EH (cell line): ENCODE data around the gene KRTAP10-11.
"Not testable (repeated sequence)": the region's sequence is repeated elsewhere in the genome, so short reads cannot be mapped to it uniquely, and the experiment has no call there.

Source experiments
- DNase-seq: peaks from one replicate; pipeline ENCODE4 v3.0.0-alpha.2; 2015; ENCODE audit warnings: low read depth

The KRTAP10-11 gene

DNA sequence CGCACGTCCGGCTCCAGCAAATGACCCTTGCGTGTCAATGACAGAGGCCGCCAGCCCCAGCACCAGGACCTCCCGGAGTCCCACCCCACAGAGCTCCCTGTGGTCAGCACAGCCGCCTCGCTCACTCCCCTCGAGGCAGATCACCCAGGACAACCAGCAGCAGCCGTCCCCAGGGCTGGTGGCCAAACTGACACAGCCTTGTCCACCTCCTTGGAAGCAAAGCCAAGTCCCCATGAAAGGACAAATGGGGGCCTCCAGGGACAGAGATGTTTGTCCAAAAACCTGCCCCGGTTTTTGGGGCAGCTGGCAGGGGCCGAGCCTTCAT is 6.9 kb upstream of the KRTAP10-11 start:
- DNase-seq = no peak

DNA sequence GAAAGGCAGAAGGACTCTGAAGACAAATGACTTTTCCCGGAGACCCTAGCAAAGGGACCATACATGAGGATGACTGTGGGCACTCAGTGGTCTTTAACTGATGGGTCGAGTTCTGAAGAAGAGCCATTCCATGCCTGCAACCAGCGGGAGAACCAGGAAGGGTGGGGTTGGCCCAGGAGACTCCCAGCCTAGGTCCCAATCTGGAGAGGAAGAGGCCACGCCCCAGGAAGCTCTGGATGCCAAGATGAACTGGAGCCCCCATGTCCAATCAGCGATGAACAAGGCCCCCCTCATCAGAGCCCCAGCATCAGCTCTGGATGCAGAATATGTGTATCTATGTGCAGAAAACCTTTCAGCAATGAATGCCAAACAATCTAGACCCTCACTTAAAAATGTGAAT is 5.5 kb upstream of the KRTAP10-11 start:
- no peak for DNase-seq

DNA sequence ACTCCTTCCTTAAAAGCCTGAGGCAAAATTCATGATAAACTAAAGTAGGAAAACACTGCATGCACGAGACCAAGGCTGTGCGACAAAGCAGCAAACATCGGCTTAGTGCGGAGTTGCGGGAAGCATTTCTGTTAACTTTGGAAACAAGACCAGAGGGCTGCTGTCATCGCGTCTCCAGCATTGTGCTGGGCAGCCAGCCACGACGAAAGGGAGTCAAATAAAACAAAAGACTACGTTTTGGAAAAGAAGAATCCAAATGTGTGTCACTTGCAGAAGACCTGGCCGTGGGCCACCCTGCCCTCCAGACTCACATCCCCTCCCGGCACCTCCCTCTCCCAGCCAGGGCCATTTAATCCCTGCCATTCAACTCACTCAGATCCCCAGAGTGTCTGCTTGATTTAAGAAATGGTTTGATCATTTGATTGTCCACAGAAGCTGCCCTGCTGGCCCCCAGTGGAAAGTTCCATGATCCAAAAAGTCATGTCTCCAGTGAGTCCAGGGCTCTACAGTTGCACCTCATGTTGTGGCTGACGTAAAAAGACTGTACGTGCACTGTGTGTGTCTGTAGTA is 2.4 kb upstream of the KRTAP10-11 start:
- DNase-seq = no peak

DNA sequence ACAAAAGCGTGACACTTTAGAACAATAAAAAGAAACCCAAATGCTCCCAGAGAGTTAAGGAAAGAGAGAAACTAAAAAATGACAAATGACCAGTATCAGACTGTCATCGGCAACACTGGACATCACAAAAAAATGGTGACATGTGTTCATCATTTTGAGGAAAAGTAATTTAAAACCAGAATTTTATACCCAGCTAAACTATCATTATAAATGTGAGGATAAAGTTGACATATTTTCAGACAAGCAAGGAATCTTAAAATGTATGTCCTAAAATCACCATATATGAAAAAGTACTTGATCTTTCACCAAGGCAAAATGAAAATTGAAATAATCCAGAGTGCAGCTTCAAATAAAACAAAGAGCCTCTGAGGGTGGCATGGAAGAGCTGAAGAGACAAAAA is 1.3 kb upstream of the KRTAP10-11 start:
- DNase-seq = no peak

DNA sequence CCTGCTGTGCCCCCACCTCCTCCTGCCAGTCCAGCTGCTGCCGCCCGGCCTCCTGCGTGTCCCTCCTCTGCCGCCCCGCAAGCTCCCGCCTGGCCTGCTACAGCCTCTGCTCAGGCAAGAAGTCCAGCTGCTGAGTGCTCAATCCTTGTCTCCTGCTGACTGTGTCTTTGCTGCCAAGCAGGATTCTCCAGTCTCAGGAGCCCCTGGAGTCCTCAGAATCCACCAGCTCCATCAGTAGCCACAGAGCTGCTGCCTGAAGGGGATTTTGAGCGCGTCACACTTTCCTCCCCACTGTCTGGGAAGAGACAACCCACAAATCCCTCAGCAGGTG is 973 bp downstream of the KRTAP10-11 start:
- no peak for DNase-seq

DNA sequence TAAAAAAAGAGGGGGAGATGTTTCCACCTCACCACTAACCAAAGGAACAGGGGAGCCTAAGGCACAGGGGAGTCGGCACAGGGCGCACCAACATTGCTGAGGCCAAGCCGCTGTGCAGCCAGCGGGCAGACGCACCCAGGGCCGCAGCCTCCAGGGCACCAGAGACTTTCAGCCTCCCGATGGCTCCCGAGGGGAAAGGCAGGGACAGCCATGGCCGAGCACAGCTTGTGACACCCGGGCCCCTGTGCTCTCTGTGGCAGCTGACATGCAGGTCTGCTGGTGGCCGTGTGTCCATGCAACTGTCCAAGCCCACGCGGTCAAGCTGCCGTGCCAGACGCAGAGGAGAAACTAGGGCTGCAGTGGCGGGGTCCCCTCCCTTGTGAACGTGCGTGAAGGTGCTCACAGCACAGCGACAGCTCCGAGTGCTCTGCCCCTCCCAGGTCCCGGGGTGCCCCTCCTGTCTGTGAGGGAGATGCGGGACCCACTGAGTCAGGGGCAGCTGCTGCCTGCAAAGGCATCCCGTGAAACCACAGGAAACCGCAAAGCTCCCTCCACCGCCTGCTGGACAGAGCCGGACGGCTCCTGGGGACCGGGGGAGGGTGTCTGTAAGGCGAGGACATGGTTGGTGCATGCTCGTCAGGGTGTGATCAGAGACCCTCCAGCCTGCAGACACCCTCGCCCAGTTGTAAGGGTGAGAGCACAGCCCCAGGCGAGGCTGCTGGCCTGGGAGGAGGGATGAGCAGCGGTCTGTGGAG is 2.5 kb downstream of the KRTAP10-11 start:
- no peak for DNase-seq

DNA sequence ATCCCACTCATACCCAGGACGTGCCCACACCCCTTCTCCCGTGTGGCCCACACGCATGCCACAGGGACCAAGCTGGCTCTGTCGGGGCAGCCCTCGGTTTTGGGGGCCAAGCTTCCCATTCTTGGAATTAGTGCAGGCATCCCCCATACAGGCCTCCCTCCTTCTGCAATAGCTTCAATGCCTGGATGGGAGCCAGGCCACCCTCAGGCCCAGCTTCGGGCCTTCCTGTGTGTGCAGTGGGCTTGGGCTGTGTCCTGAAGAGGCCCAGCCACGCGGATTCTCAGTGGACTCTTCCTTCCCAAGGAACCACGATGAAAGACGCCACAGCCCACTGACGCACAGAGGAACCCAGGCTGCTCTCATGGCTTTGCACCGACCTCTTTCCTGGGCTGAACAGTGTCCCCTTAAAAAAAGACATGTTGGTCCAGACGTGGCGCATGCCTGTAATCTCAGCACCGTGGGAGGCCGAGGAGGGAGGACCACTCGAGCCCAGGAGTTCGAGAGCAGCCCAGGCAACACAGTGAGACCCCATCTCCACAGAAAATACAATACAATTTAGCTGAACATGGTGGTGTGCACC is 3.4 kb downstream of the KRTAP10-11 start:
- DNase-seq = no peak

DNA sequence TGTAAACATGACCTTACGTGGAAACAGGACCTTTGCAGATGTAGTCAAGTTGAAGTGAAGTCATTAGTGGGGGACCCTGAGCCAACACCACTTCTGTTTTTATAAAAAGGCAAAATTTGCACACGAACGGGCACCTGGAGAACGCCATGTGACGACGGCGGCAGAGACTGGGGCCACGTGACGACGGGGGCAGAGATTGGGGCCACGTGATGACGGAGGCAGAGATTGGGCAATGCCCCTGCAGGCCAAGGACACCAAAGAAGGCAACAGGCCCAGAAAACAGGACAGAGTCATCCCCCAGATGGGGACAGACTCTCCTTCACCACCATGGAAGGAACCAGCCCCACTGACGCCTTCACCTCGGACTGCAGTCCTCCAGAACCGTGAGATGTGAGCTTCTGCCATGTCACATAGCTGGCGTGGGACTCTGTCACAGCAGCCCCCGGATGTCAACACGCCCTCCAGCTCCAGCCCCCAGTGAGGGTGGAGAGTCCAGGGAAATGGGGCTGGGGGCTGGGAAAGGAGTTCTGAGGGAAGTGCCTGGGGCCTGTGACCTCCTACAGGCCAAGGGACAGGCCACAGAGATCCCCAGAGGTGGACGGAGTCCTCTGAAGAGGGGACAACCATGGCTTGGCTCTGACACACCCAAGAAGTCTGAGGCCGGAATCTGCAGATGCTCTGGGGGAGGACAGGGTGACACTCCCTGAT is 4.2 kb downstream of the KRTAP10-11 start:
- DNase-seq = no peak

DNA sequence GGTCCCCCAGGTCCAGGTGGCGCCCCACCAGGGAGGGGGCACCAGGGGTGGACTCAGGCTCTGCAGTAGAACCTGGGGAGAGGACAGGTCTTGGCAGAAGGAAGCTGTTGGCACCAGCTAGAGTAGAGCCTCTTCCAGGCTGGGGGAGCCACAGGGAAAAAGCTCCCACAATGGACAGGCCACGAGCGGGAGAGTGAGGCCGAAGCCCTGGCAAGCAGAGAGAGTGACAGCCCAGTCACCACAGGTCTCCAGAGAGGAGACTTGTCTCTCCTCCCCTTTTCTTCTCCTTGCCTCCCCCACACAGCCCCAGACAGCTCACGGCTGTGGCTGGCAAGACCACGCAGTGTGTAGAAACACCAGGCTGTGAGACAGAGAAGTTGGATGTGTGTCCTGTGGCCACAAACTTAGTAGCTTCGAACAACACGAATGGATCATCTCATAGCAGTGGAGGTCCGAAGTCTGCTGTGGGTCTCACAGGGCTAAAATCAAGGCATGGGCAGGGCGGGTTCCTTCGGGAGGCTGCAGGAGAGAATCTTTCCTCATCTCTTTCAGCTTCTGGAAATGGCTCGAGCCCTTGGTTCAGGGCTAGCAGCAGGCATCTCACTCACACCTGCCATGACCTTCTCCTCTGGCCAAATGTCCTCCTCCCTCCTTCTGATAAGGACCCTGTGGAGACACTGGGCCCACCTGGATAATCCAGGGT is 4.9 kb downstream of the KRTAP10-11 start:
- DNase-seq = no peak

DNA sequence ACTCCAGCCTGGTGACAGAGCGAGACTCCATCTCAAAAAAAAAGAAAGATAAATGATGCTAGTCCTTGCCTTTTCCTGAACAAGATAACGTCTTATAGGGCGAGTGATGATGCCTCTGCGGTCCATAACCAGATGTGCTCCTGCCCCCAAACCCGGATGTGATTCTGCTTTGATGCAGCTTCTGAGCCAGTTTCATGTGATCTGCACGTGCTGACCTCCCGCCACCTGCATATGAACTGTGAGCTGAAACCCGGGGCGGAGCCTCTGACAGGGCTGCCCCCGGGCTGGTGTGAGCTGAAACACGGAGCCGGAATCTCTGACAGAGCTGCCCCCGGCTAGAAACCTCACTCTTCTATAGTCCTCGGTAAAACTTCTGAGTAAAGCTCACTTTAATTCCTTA is 6.9 kb downstream of the KRTAP10-11 start:
- no peak for DNase-seq

DNA sequence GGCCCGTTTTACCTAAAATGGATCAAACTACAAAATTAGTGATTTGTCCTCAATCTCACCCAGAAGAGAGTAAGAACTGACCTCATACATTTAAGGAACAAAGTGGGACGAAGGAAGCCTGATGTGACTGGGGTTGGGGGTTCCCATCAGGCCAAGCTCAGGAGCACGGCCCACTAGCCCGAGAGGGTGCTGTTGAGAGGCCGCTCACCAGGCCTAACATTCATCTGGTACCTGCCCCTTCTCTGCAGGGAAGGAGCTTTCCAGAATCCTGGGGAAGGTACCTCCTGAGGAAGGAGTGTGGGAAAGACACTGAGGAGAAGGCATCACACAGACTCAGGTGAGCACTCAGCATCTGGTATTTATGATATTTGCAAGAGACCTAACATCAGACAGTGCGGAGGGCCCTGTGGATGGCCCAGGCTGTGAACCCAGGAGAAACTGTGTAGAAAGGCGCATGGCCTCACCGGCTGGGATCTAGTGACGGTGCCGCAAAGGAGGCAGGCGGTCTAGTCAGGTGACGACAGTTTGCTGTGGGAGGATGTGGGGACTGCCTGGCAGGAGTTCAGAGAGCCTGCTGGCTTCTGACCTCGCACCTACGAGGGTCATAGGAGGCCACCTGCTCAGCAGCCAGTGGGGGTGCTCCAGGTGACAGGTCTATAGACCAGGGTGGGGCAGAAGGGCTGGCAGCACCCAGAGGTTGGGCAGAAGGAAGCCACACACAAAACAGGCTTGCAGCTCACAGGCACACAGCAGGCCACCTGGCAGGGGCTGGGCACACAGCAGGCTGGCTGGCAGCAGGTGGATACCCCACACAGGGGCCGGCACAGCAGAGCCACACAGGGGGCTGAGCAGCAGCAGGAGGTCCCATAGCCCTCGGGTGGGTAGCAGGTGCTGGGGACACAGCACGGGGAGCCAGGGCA is 7.7 kb downstream of the KRTAP10-11 start:
- no peak for DNase-seq

DNA sequence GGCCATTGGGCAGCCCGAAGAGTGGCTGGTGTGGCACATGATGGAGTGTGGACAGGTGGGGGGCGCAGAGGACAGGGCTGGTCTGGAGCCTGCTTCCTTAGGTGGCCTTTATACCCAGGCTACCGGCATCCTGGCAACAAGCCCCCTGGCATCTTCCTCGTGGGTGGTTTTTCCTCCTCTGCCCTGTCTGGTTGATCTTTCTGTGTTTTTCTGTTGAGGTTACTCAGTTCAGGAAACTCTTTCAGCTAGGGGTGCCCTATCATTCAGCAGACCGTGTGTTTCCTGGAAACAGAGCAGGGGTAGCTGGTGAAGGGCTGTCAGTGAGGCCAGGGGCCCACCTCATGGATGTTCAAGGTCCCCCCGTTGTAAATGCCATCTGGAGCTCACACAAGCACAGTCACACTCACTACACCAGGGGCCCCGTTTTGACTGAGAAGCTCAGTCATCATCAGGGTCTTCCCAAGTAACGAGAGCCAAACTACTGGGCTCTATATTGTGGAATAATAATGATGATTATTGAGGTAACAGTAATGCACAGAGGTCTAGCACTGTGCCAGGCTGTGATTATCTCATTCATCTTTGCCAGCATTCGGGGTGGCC is 8.5 kb downstream of the KRTAP10-11 start, which contains the start of gene KRTAP12-4:
Gene KRTAP12-4, minus strand, starts transcription at position 84 of the 600 bp plus-strand sequence. Its CDS starts 45 bp downstream, at position 39.
- no peak for DNase-seq

DNA sequence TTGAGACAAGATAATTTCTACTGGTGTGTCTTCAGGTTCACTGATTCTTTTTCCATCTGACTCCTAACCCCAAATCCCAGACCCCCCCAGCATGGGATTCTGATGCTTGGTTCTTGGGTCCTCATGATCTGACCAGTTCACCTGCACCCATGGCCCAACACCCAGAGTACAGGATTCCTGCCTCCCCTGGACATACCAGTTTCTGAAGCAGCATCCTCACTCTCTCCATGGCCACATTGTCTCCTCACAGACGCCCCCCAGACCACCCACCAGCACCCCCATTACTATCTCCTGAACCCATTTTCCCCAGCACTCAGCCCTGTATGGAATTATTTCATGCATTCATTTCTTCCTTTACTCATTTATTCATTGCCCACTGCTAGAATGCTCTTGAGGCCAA is 10.7 kb downstream of the KRTAP10-11 start:
- DNase-seq = no peak

DNA sequence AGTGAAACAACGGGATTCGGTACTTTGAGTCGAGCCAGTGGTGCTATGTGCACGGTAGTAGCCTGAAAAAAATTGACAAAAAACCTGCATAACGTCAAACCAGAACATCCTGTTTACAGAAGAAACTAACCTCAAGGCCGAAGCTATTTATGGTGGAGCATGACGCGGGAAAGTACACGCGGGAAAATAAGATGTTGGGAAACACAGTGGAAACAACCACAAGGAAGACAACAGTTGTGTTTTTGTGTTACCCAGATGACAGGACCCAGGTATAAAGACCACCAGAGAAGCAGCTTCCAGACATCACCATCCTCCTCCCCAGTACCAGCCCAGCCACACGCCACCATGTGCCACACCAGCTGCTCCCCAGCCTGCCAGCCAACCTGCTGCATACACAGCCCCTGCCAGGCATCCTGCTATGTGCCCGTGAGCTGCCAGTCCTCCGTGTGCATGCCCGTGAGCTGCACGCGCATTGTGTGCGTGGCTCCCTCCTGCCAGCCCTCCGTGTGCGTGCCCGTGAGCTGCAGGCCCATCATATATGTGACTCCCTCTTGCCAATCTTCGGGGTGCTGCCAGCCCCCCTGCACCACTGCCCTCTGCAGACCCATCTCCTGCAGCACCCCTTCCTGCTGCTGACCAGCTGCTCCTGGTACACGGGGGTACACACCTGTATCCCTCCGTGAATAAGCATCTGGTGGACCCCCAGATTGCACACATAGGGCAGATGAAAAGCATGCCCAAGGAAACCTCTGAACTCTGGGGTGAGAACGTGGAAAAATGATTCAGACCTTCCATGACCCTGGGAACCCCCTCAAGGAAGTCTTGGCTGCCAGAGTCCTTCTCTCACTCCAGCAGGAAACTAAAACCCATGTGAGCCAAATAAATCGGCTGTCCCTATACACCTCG is 11.7 kb downstream of the KRTAP10-11 start, which contains the start of gene KRTAP12-3:
Gene KRTAP12-3, plus strand, starts transcription at position 298 of the 906 bp plus-strand sequence. Its CDS starts 48 bp downstream, at position 346.
- DNase-seq = no peak

DNA sequence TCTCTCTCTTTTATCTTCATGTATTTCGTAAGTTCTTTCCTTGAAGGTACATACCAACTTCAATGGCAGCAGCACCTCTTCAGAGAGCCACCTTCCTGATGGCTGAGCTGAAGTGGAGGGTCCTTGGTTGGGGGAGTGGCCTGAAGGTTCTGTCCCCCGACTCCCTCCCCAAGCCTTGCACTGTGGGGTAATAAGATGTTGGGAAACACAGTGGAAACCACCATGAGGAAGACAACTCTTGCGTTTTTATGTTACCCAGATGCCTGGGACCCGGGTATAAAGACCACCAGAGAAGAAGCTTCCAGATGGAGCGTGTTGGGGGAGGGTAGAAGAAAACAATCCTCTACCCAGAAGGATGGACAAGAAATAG is 12.3 kb downstream of the KRTAP10-11 start:
- no peak for DNase-seq

DNA sequence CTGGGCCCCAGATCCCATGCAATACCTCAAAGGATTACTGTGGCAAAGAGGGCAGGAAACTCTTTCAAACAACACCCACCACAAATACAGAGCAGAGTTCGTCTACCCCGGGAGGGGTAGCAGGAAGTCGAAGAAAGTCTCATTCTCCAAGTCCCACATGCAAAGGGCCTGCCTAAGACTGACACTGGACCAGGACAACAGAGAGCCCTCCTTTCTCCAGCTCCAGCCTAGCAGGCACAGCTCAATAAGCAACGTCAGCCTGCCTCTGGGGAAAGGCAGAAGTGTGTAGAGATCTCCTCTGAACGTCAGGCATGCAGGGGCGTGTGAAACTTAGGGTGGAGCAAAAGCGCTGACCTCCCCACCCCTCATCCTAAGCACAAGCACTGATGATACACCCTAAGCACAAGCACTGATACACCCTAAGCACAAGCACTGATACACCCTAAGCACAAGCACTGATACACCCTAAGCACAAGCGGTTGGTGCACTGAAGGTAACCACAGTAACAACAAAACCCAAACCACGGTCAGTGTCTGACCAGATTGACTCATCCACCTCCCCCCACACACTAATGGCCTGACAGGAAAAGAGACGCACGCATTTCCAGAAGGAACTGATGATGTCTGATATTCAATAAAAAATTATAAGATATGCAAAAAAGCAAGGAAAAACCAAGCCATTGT is 12.8 kb downstream of the KRTAP10-11 start:
- DNase-seq = no peak

DNA sequence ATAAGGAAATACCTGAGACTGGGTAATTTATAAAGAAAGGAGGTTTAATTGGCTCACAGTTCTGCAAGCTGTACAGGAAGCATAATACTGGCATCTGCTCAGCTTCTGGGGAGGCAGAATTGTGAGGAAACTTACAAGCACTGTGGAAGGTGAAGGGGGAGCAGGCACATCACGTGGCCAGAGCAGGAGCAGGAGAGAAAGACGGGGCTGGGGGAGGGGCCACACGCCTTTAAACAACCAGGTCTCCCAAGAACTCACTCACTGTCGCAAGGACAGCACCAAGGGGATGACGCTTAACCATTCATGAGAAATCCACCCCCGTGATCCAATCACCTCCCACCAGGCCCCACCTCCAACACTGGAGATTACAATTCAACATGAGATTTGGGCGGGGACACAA is 15.4 kb downstream of the KRTAP10-11 start:
- DNase-seq = not testable (repeated sequence)

DNA sequence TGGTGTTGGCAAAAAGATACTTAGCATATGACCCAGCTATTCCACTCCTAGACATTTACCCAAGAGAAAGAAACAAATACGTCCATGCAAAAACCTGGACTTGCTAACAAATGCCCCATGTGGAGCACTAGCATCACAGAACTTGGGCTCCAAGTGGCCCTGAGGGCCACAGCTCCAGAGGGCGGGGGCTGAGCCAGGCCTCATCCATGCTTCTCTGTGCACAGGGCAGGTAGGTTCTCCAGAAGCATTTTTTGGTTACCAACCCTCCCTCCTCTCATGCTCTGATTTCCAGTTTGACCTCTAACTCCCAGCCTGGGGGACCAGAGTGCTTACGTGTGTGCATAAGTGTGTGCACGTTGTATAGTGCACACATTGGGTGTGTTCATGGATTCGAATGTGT is 18.5 kb downstream of the KRTAP10-11 start:
- no peak for DNase-seq
